Stimulated activated naive CD8-positive, alpha-beta T cell treated with anti-CD3 and anti-CD28 coated beads, Interleukin-15, Interleukin-2, amounts not matched to agents 100 ng/mL and 50 ng/mL, for 24 hours (primary cell): ENCODE data around the gene ACVRL1.
"Not testable (repeated sequence)": the region's sequence is repeated elsewhere in the genome, so short reads cannot be mapped to it uniquely, and the experiment has no call there.

ENCODE experiments used
- H3K27ac Mint-ChIP-seq: one replicate; pipeline ENCODE4 v1.8.0; 2021; ENCODE audit warnings: mild to moderate bottlenecking, mixed read lengths
- H3K27me3 Mint-ChIP-seq: one replicate; pipeline ENCODE4 v1.8.0; 2021; ENCODE audit warnings: mixed read lengths
- H3K36me3 Mint-ChIP-seq: one replicate; pipeline ENCODE4 v1.8.0; 2021; ENCODE audit warnings: low read depth, mixed read lengths
- H3K4me1 Mint-ChIP-seq: one replicate; pipeline ENCODE4 v1.8.0; 2021; ENCODE audit warnings: low read depth, mixed read lengths
- H3K4me3 Mint-ChIP-seq: one replicate; pipeline ENCODE4 v1.8.0; 2021; ENCODE audit warnings: mild to moderate bottlenecking, mixed read lengths
- H3K9me3 Mint-ChIP-seq: one replicate; pipeline ENCODE4 v1.8.0; 2021; ENCODE audit warnings: mixed read lengths

ACVRL1 gene

GRCh38 chr12:51869931-51870330, 37.4 kb upstream of the ACVRL1 start:
- Mint-ChIP-seq H3K27ac (no peak overlapping the region), H3K27me3 (peaks cover 57% of the 10 kb centered on the region)

GRCh38 chr12:51870504-51870903, 36.8 kb upstream of the ACVRL1 start:
- Mint-ChIP-seq H3K27me3 (peaks cover 51% of the 10 kb centered on the region), H3K27ac (no peak overlapping the region), H3K4me1 (peaks cover 21% of the 10 kb centered on the region), H3K9me3 (no peaks in the 10 kb centered on the region), H3K36me3 (no peaks in the 10 kb centered on the region), H3K4me3 (no peak overlapping the region)

More at GRCh38 chr12:51869931-51870330, 37.4 kb upstream of the ACVRL1 start:
- no peaks in the 10 kb centered on the region for H3K9me3 Mint-ChIP-seq
- H3K4me3 Mint-ChIP-seq = no peak overlapping the region
- peaks cover 21% of the 10 kb centered on the region for H3K4me1 Mint-ChIP-seq
- no peaks in the 10 kb centered on the region for H3K36me3 Mint-ChIP-seq

- Mint-ChIP-seq H3K27me3 (peaks cover 46% of the 10 kb centered on the region), H3K27ac (no peak overlapping the region), H3K4me3 (no peak overlapping the region), H3K36me3 (no peaks in the 10 kb centered on the region), H3K4me1 (peaks cover 21% of the 10 kb centered on the region), H3K9me3 (no peaks in the 10 kb centered on the region)
Observed at GRCh38 chr12:51871126-51871525, 36.2 kb upstream of the ACVRL1 start.

GRCh38 chr12:51871918-51872688, 35.2 kb upstream of the ACVRL1 start:
- Mint-ChIP-seq H3K4me3 (no peak overlapping the region), H3K27me3 (peaks cover 43% of the 10 kb centered on the region), H3K9me3 (no peaks in the 10 kb centered on the region), H3K36me3 (no peaks in the 10 kb centered on the region), H3K4me1 (peaks cover 21% of the 10 kb centered on the region), H3K27ac (no peak overlapping the region)

- H3K27me3 Mint-ChIP-seq = peaks cover 38% of the 10 kb centered on the region
- H3K9me3 Mint-ChIP-seq = no peaks in the 10 kb centered on the region
- H3K4me1 Mint-ChIP-seq = peaks cover 21% of the 10 kb centered on the region
- H3K36me3 Mint-ChIP-seq = no peaks in the 10 kb centered on the region
- H3K27ac Mint-ChIP-seq = no peak overlapping the region
- H3K4me3 Mint-ChIP-seq = no peak overlapping the region
Observed at GRCh38 chr12:51872689-51872981, 34.7 kb upstream of the ACVRL1 start.

GRCh38 chr12:51873251-51873994, 33.9 kb upstream of the ACVRL1 start:
- Mint-ChIP-seq H3K27me3 (peaks cover 32% of the 10 kb centered on the region), H3K36me3 (no peaks in the 10 kb centered on the region), H3K4me3 (no peak overlapping the region), H3K4me1 (peaks cover 16% of the 10 kb centered on the region), H3K27ac (no peak overlapping the region), H3K9me3 (no peaks in the 10 kb centered on the region)

- no peak overlapping the region for H3K4me3 Mint-ChIP-seq
- H3K36me3 Mint-ChIP-seq = no peaks in the 10 kb centered on the region
- peaks cover 29% of the 10 kb centered on the region for H3K27me3 Mint-ChIP-seq
- peaks cover 15% of the 10 kb centered on the region for H3K4me1 Mint-ChIP-seq
- no peak overlapping the region for H3K27ac Mint-ChIP-seq
- H3K9me3 Mint-ChIP-seq = no peaks in the 10 kb centered on the region
Observed at GRCh38 chr12:51874000-51874399, 33.3 kb upstream of the ACVRL1 start.

GRCh38 chr12:51874486-51874885, 32.8 kb upstream of the ACVRL1 start:
- H3K4me1 Mint-ChIP-seq = peaks cover 15% of the 10 kb centered on the region
- no peaks in the 10 kb centered on the region for H3K36me3 Mint-ChIP-seq
- H3K4me3 Mint-ChIP-seq = no peak overlapping the region
- H3K27me3 Mint-ChIP-seq = peaks cover 32% of the 10 kb centered on the region
- H3K27ac Mint-ChIP-seq = no peak overlapping the region
- H3K9me3 Mint-ChIP-seq = no peaks in the 10 kb centered on the region

- H3K27me3 Mint-ChIP-seq = peaks cover 8% of the 10 kb centered on the region
Observed at GRCh38 chr12:51879102-51879501, 28.2 kb upstream of the ACVRL1 start.

GRCh38 chr12:51883295-51883694, 24.0 kb upstream of the ACVRL1 start:
- no peak overlapping the region for H3K27ac Mint-ChIP-seq

More at GRCh38 chr12:51879102-51879501, 28.2 kb upstream of the ACVRL1 start:
- Mint-ChIP-seq H3K4me3 (no peak overlapping the region), H3K36me3 (no peaks in the 10 kb centered on the region), H3K27ac (no peak overlapping the region), H3K9me3 (no peaks in the 10 kb centered on the region), H3K4me1 (no peaks in the 10 kb centered on the region)

GRCh38 chr12:51883998-51884675, 23.2 kb upstream of the ACVRL1 start:
- Mint-ChIP-seq H3K4me3 (no peak overlapping the region), H3K4me1 (peaks cover 13% of the 10 kb centered on the region), H3K27me3 (peaks cover 2% of the 10 kb centered on the region), H3K9me3 (peaks cover 5% of the 10 kb centered on the region), H3K36me3 (no peaks in the 10 kb centered on the region), H3K27ac (no peak overlapping the region)

More at GRCh38 chr12:51883295-51883694, 24.0 kb upstream of the ACVRL1 start:
- Mint-ChIP-seq H3K4me3 (no peak overlapping the region), H3K27me3 (peaks cover 7% of the 10 kb centered on the region), H3K9me3 (peaks cover 5% of the 10 kb centered on the region), H3K36me3 (no peaks in the 10 kb centered on the region), H3K4me1 (peaks cover 13% of the 10 kb centered on the region)

GRCh38 chr12:51884676-51885229, 22.6 kb upstream of the ACVRL1 start:
- Mint-ChIP-seq H3K4me3 (no peak overlapping the region), H3K9me3 (peaks cover 5% of the 10 kb centered on the region), H3K27me3 (no peaks in the 10 kb centered on the region), H3K36me3 (no peaks in the 10 kb centered on the region), H3K4me1 (peaks cover 13% of the 10 kb centered on the region), H3K27ac (no peak overlapping the region)

- H3K4me3 Mint-ChIP-seq = peak overlapping the region; percentile 27
- H3K27me3 Mint-ChIP-seq, H3K27ac Mint-ChIP-seq, H3K36me3 Mint-ChIP-seq, H3K9me3 Mint-ChIP-seq: not testable (repeated sequence)
- peaks cover 13% of the 10 kb centered on the region for H3K4me1 Mint-ChIP-seq
Observed at GRCh38 chr12:51885294-51886020, 21.8 kb upstream of the ACVRL1 start.

- no peaks in the 10 kb centered on the region for H3K36me3 Mint-ChIP-seq
- peak overlapping the region; percentile 56 for H3K27ac Mint-ChIP-seq
Observed at GRCh38 chr12:51886021-51886710, 21.1 kb upstream of the ACVRL1 start.

More at GRCh38 chr12:51886021-51886710, 21.1 kb upstream of the ACVRL1 start:
- no peaks in the 10 kb centered on the region for H3K27me3 Mint-ChIP-seq
- H3K4me3 Mint-ChIP-seq = peak overlapping the region; percentile 27
- H3K9me3 Mint-ChIP-seq = peaks cover 5% of the 10 kb centered on the region
- peaks cover 13% of the 10 kb centered on the region for H3K4me1 Mint-ChIP-seq
